ENCODE data around the gene OPCML. TPM values are rescaled to one million over a fixed set of nuclear protein-coding genes. Genes with fewer than 3 reads are reported as not detected.

The OPCML gene
- total RNA-seq, 1 donor from 2014 or later: 0.12 TPM

GRCh38 chr11:132685174-132685611 is 847.1 kb downstream of the OPCML start:
- Histone ChIP-seq H3K4me3 (no peak overlapping the region), H3K36me3 (no peaks in the 10 kb centered on the region), H3K9me3 (no peaks in the 10 kb centered on the region), H3K27me3 (ENCODE audit: low read depth) (no peaks in the 10 kb centered on the region), H3K4me1 (no peaks in the 10 kb centered on the region), H3K27ac (no peak overlapping the region)
- intact Hi-C loops (cut with DNase I): no loop called here
- DNase-seq (no peak), ATAC-seq (no peak)
- no peak for TF ChIP-seq CTCF (IDR thresholded peaks at IDR 0.05)

DNA sequence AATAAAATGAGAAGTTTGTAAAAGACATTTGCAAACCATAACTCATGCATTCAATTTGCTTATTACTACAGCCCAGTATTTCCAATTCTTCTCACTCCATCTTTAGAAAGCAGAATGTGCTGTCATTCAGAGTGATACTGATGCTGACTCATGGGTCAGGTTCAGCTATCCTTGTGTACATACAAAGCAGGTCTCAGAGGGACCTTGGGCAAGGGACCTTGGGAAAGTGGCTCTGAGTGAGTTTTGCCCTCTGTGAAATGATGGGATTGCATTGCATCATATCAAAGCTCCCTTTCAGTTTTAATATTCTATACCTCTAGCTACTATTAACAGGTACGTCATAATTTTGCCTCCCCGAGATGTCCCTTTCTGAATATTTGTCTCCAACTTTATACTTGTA is 848.7 kb downstream of the OPCML start:
- DNase-seq: no peak
- intact Hi-C loops (cut with DNase I): no loop called here
- ATAC-seq: no peak

GRCh38 chr11:132681971-132682370 is 850.3 kb downstream of the OPCML start:
- Histone ChIP-seq H3K27me3 (ENCODE audit: low read depth) (no peaks in the 10 kb centered on the region), H3K9me3 (peaks cover 3% of the 10 kb centered on the region), H3K4me1 (no peaks in the 10 kb centered on the region), H3K36me3 (no peaks in the 10 kb centered on the region), H3K4me3 (no peak overlapping the region), H3K27ac (no peak overlapping the region)
- DNase-seq (no peak), ATAC-seq (peak in 1 of 2 donors; percentile 61)
- intact Hi-C loops (cut with DNase I): no loop called here
- no peak for TF ChIP-seq CTCF (IDR thresholded peaks at IDR 0.05)

More for the DNA sequence above, 848.7 kb downstream of the OPCML start:
- Histone ChIP-seq H3K36me3 (no peaks in the 10 kb centered on the region), H3K9me3 (no peaks in the 10 kb centered on the region), H3K4me3 (no peak overlapping the region), H3K4me1 (no peaks in the 10 kb centered on the region), H3K27ac (no peak overlapping the region), H3K27me3 (ENCODE audit: low read depth) (no peaks in the 10 kb centered on the region)
- TF ChIP-seq CTCF (IDR thresholded peaks at IDR 0.05): no peak

DNA sequence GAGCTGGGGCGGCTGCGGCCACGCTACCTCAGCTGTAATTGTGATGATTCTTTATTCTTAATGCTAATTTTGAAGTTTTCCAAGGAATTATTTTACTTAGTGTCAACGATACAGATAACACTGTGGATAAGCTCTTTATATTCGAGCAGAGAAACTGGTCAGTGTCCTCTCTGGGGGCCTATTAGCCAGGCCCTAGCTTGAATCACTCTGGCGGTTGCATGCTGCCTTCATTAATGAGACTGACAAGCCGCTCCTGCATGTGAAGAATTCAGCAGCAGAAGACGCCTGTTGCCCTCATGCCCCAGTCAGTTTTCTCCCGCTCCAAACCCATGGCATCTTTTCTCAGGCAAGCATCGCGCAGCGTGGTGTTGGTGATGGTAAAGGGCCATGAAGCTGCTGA is 851.7 kb downstream of the OPCML start:
- intact Hi-C loops (cut with DNase I): no loop called here

GRCh38 chr11:132674151-132674550 is 858.1 kb downstream of the OPCML start:
- no peak overlapping the region for H3K4me3 ChIP-seq
- no peak for DNase-seq
- no peak overlapping the region for H3K27ac ChIP-seq
- no peaks in the 10 kb centered on the region for H3K36me3 ChIP-seq
- H3K9me3 ChIP-seq: peaks cover 3% of the 10 kb centered on the region
- no peak for TF ChIP-seq CTCF (IDR thresholded peaks at IDR 0.05)
- no peaks in the 10 kb centered on the region for H3K27me3 ChIP-seq (ENCODE audit: low read depth)
- intact Hi-C loops (cut with DNase I): no loop called here
- no peaks in the 10 kb centered on the region for H3K4me1 ChIP-seq
- no peak for ATAC-seq

More for the DNA sequence above, 851.7 kb downstream of the OPCML start:
- no peaks in the 10 kb centered on the region for H3K4me1 ChIP-seq
- no peaks in the 10 kb centered on the region for H3K36me3 ChIP-seq
- TF ChIP-seq CTCF (IDR thresholded peaks at IDR 0.05): no peak
- no peaks in the 10 kb centered on the region for H3K27me3 ChIP-seq (ENCODE audit: low read depth)
- peaks cover 3% of the 10 kb centered on the region for H3K9me3 ChIP-seq
- DNase-seq (no peak), ATAC-seq (no peak)
- H3K4me3 ChIP-seq: no peak overlapping the region
- H3K27ac ChIP-seq: no peak overlapping the region

Measured in lower lobe of right lung (tissue), 2 donors.